MCF 10A (cell line): Measurements from ENCODE around the gene ARNT2. TPM values are rescaled to one million over a fixed set of nuclear protein-coding genes. Genes with fewer than 3 reads are reported as not detected.

ENCODE experiments used
- BruUV-seq: library from RNA; stranded (reverse); fragments of 400-500 nt; replicated peaks from 2 replicates; lab custom pipeline; 2021; lab: Mats Ljungman, UMichigan
- CTCF ChIA-PET: fragments of 300-600 bp; sonication (Branson Sonifier 250); formaldehyde crosslinking; extraction: SDS; loops from one replicate; lab custom pipeline; 2021; ENCODE audit warnings: antibody characterized with exemption, inconsistent platforms; lab: Yijun Ruan, JAX
- POLR2A ChIA-PET: fragments of 300-600, 350-650 bp; sonication (Branson Sonifier 250); formaldehyde crosslinking; extraction: SDS; loops from one replicate; lab custom pipeline; 2020; ENCODE audit warnings: antibody characterized with exemption, inconsistent platforms; lab: Yijun Ruan, JAX
- DNase-seq: peaks from one replicate; pipeline ENCODE4 v3.0.0-alpha.2; 2018; ENCODE audit not compliant: unreplicated experiment
- H3K27ac Mint-ChIP-seq: one replicate; pipeline ENCODE4 v1.8.0; 2022; ENCODE audit warnings: mild to moderate bottlenecking, low read depth, mixed read lengths; ENCODE audit not compliant: unreplicated experiment
- H3K27me3 Mint-ChIP-seq: one replicate; pipeline ENCODE4 v1.8.0; 2022; ENCODE audit warnings: mixed read lengths; ENCODE audit not compliant: insufficient read depth, unreplicated experiment
- H3K36me3 Mint-ChIP-seq: one replicate; pipeline ENCODE4 v1.8.0; 2022; ENCODE audit warnings: mild to moderate bottlenecking, moderate library complexity, mixed read lengths; ENCODE audit not compliant: insufficient read depth, unreplicated experiment
- H3K4me1 Mint-ChIP-seq: one replicate; pipeline ENCODE4 v1.8.0; 2022; ENCODE audit warnings: mixed read lengths; ENCODE audit not compliant: insufficient read depth, unreplicated experiment
- H3K4me3 Mint-ChIP-seq: one replicate; pipeline ENCODE4 v1.8.0; 2022; ENCODE audit warnings: mild to moderate bottlenecking, moderate library complexity, mixed read lengths; ENCODE audit not compliant: unreplicated experiment
- H3K9me3 Mint-ChIP-seq: one replicate; pipeline ENCODE4 v1.8.0; 2022; ENCODE audit warnings: mixed read lengths; ENCODE audit not compliant: unreplicated experiment
- CTCF ChIP-seq: fragments of 200-600 bp; IDR thresholded peaks from one replicate; pipeline ENCODE4 v1.8.0; 2022; ENCODE audit warnings: antibody characterized with exemption, mild to moderate bottlenecking; ENCODE audit not compliant: unreplicated experiment
- intact Hi-C: fragments of 100-400 bp; cut with micrococcal nuclease; formaldehyde crosslinking; loops from 2 replicates; pipeline ENCODE4 v1.14.1; 2022
- total RNA-seq: library from RNA; stranded (reverse); gene quantifications from 2 replicates; pipeline ENCODE4 v1.2.3, GENCODE V29; 2022

The ARNT2 gene
- total RNA-seq, 1 experiment from 2014 or later, result 1.6 TPM

GRCh38 chr15:80569656-80570055, 165.5 kb downstream of the ARNT2 start:
- no peaks in the 10 kb centered on the region for H3K9me3 Mint-ChIP-seq
- no peak for TF ChIP-seq CTCF
- intact Hi-C loops, result no loop called here
- H3K27me3 Mint-ChIP-seq, result no peaks in the 10 kb centered on the region
- no peak for DNase-seq
- CTCF ChIA-PET, result interaction anchor here (0.9 to 8.5 kb wide), 9 partner anchors 10 to 401 kb away, joined by 3 to 260 read pairs (median 43); partner anchors contain the start of genes ABHD17C and CEMIP
- POLR2A ChIA-PET, result interaction anchor here (2.8 to 3.3 kb wide), 2 partner anchors 11 to 207 kb away, joined by 28 to 29 read pairs; no protein-coding TSS in a partner anchor
- peaks cover 16% of the 10 kb centered on the region for H3K4me1 Mint-ChIP-seq
- no TSS peak for BruUV-seq
- H3K27ac Mint-ChIP-seq, result no peak overlapping the region
- no peaks in the 10 kb centered on the region for H3K36me3 Mint-ChIP-seq
- no peak overlapping the region for H3K4me3 Mint-ChIP-seq

- H3K4me1 Mint-ChIP-seq, result peaks cover 16% of the 10 kb centered on the region
- no peaks in the 10 kb centered on the region for H3K36me3 Mint-ChIP-seq
- no peaks in the 10 kb centered on the region for H3K27me3 Mint-ChIP-seq
- POLR2A ChIA-PET, result interaction anchor here (0.6 to 1.1 kb wide), 2 partner anchors 11 to 209 kb away, joined by 3 to 5 read pairs; partner anchors contain the start of gene CEMIP
- no peak overlapping the region for H3K4me3 Mint-ChIP-seq
- CTCF ChIA-PET, result interaction anchor here (1.1 kb wide), 1 partner anchor 206 kb away, joined by 5 read pairs; no protein-coding TSS in a partner anchor
- DNase-seq, result no peak
- no peak overlapping the region for H3K27ac Mint-ChIP-seq
- BruUV-seq, result no TSS peak
- intact Hi-C loops, result no loop called here
- TF ChIP-seq CTCF, result no peak
- no peaks in the 10 kb centered on the region for H3K9me3 Mint-ChIP-seq
These were observed 166.4 kb downstream of the ARNT2 start for GRCh38 chr15:80570553-80570952.

GRCh38 chr15:80572337-80572736, 168.2 kb downstream of the ARNT2 start:
- TF ChIP-seq CTCF, result no peak
- intact Hi-C loops, result no loop called here
- H3K27ac Mint-ChIP-seq, result no peak overlapping the region
- H3K9me3 Mint-ChIP-seq, result no peaks in the 10 kb centered on the region
- ChIA-PET POLR2A (no interaction called here), CTCF (interaction anchor here (1.2 to 1.5 kb wide), 2 partner anchors 124 to 204 kb away, joined by 3 read pairs; no protein-coding TSS in a partner anchor)
- H3K4me3 Mint-ChIP-seq, result no peak overlapping the region
- H3K4me1 Mint-ChIP-seq, result peaks cover 16% of the 10 kb centered on the region
- DNase-seq, result no peak
- H3K36me3 Mint-ChIP-seq, result no peaks in the 10 kb centered on the region
- no TSS peak for BruUV-seq
- H3K27me3 Mint-ChIP-seq, result no peaks in the 10 kb centered on the region

- no peaks in the 10 kb centered on the region for H3K9me3 Mint-ChIP-seq
- peaks cover 4% of the 10 kb centered on the region for H3K4me1 Mint-ChIP-seq
- ChIA-PET POLR2A (no interaction called here), CTCF (interaction anchor here (0.6 to 1.7 kb wide), 3 partner anchors 153 to 396 kb away, joined by 3 to 5 read pairs (median 5); no protein-coding TSS in a partner anchor)
- no peaks in the 10 kb centered on the region for H3K36me3 Mint-ChIP-seq
- H3K27me3 Mint-ChIP-seq, result no peaks in the 10 kb centered on the region
- TF ChIP-seq CTCF, result no peak
- no peak overlapping the region for H3K4me3 Mint-ChIP-seq
- no peak overlapping the region for H3K27ac Mint-ChIP-seq
- intact Hi-C loops, result no loop called here
- no peak for DNase-seq
- BruUV-seq, result no TSS peak
These were observed 169.4 kb downstream of the ARNT2 start for GRCh38 chr15:80573606-80574005.
